Right ventricle myocardium superior (tissue), 1 donor: Measurements from ENCODE around the gene ZNF391. TPM values are rescaled to one million over a fixed set of nuclear protein-coding genes. Genes with fewer than 3 reads are reported as not detected.
"Not testable (repeated sequence)": the region's sequence is repeated elsewhere in the genome, so short reads cannot be mapped to it uniquely, and the experiment has no call there.

Source experiments
- ATAC-seq: fragments of 200-7000 bp; cut with Tn5 transposase; one replicate; pipeline ENCODE4 v1.9.1; 2020; ENCODE audit warnings: mild to moderate bottlenecking; ENCODE audit not compliant: poor library complexity
- DNase-seq: peaks from one replicate; pipeline ENCODE4 v3.0.0-alpha.2; 2020
- intact Hi-C: fragments of 100-400 bp; cut with DNase I; formaldehyde crosslinking; loops from one replicate; pipeline ENCODE4 v1.11.2; 2022
- total RNA-seq: library from RNA; stranded (reverse); fragmentation: NEBNext Ultra II Directional; extraction: Animal tissue kit (Norgen Biotek cat#: 25700); gene quantifications from one replicate; pipeline ENCODE4 v1.2.1, GENCODE V29; 2021
- donor health status: DM: no; HTN: yes; CAD: no; lungs with severe emphysema.

The ZNF391 gene
- total RNA-seq, 1 donor from 2014 or later: 0.51 TPM

- intact Hi-C loops: no loop called here
- DNase-seq (no peak), ATAC-seq (no peak)
Observed at GRCh38 chr6:27414996-27415395, 26.4 kb downstream of the ZNF391 start.

DNA sequence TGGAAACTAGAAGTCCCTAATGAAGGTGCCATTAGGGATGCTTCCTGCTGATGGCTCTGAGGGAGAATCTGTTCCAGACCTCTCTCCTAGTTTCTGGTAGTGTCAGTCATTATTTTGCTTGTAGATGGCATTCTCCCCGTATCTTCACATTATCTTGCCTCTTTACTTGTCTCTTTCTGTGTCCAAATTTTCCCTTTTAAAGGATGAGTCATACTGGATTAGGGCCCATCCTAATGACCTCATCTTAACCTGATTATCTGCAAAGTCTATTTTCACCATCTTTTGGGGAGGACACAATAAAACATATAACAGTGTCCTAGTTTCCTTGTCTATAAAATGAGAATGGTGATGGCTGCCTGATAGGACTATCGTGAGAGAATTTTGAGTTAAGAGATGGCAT is 27.3 kb downstream of the ZNF391 start:
- DNase-seq (no peak), ATAC-seq (no peak)
- intact Hi-C loops: no loop called here

DNA sequence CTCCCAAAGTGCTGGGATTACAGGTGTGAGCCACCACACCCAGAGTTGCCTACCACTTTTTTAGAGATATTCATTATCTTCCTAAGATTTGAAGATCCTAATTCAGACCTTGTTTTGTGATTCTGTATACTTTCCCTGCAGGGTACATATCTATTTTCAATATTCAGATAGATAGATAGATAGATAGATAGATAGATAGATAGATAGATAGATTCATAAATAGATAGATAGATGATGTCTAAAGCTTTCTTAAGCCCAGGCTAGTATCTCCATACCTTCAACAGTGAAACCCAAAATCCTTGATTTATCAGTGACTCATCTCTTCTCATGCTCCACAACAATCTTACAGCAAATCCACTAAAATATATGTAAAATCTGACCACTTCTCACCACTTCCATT is 30.8 kb downstream of the ZNF391 start:
- DNase-seq (no peak), ATAC-seq (no peak)
- intact Hi-C loops: no loop called here

DNA sequence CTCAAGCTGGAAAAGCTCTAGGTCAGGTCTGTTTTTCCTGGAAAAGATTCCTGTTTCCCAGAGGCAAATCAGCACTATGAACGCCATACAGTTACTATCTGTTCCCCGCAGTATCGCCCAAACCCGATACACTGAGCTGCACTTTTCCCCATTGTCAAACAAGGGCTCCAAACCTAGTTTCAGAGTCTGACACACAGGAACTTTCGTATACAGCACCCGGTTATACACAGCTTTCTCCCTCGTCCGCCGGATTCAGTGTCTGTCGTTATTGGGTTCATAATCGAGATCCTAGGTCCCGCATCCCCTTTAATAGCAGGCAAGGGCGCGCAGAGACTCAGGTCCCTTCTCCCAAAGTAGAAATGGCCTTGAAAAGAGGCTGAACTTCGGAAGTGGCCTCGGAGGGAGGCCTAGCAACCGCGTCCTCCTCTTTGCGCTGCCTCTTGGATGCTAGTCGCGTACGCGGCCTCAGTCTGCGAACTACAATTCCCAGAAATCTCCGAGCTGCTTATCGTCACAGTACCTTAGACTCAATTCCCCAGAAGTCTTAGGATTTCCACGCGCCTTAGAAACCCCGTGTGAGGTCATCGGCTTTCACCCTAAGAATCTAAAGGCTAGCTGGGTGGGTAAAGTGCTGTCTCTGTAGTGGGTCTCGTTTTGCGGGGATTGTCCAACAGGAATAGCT is 34.2 kb downstream of the ZNF391 start:
- no peak for ATAC-seq
- intact Hi-C loops: no loop called here
- DNase-seq: no peak

DNA sequence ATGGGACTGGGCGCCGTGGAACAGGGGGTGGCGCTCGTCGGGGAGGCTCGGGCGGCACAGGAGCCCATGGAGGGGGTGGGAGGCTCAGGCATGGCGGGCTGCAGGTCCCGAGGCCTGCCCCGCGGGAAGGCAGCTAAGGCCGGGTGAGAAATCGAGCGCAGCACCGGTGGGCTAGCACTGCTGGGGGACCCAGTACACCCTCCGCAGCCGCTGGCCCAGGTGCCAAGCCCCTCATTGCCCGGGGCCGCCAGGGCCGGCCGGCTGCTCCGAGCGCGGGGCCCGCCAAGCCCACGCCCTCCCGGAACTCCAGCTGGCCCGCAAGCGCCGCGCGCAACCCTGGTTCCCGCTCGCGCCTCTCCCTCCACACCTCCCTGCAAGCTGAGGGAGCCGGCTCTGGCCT is 36.3 kb downstream of the ZNF391 start:
- intact Hi-C loops, DNase-seq, ATAC-seq: not testable (repeated sequence)

- intact Hi-C loops: no loop called here
- no peak for DNase-seq
- ATAC-seq: no peak
Observed at GRCh38 chr6:27426045-27426620, 37.6 kb downstream of the ZNF391 start.

DNA sequence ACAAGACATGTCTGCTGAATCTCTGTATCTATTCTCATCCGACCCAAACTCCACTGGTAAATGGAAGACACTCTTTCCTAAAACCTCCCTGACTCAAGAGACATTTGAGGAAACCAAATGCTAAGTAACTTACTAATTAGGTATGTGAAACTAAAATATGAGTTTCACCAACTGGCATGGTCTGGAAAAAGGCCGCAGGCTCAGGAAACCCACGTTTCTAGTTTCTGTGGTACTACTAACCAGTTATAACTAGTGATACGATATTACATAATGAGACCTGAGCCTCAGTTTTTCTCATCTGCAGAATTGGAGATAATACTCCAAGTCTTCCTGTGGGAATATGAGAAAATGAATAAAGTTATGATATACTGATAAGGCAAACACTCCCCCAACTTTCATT is 39.9 kb downstream of the ZNF391 start:
- no peak for DNase-seq
- intact Hi-C loops: no loop called here

DNA sequence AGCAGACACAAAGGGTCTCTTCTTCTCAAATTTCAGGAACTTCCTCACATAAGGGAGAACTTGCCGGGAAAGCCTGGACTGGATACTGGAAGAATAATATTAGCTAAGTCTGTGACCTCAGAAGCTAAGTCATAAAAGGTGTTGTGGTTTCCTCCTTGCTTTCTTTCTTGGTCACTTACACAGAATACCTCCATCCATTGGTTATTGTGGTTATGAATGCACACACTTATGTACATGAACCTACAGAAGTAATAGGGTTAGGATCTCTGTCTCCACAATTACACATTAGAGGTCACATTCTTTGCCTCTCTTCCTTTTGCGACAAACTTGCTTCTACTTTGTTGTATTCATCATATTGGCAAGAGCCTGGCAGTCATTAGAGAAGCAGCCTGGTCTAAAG is 40.4 kb downstream of the ZNF391 start:
- DNase-seq (no peak), ATAC-seq (no peak)
- intact Hi-C loops: no loop called here

More for the DNA sequence above, 39.9 kb downstream of the ZNF391 start:
- ATAC-seq: no peak

DNA sequence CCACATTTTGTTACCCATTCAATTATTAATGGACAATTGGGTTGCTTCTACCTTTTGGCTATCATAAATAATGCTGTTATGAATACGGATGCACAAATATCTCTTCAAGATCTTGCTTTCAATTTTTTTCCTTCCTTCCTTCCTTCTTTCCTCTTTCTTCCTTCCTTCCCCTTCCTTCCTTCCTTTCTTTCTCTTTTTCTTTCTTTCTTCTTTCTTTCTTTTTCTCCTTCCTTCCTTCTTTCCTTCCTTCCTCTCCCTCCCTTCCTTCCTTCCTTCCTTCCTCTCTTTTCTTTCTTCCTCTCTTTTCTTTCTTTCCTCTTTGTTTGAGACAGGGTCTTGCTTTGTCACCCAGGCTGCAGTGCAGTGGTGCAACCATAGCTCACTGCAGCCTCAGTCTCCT is 45.2 kb downstream of the ZNF391 start:
- no peak for ATAC-seq
- intact Hi-C loops: no loop called here
- DNase-seq: no peak

DNA sequence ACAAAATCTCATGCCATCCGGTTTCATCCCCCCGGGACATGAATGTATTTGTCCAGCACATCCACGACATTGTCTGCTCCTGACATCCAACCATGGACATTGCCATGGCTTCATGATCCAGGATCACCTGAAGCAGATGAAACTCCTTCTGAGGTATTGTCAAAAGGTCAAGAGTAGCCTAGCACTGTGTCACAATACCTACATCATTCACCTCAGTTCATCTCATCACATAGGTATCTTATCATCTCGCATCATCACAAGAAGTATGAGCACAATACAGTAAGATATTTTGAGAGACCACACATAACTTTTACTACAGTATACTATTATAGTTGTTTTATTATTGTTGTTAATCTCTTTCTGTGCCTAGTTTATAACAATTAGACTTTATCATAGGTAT is 50.8 kb downstream of the ZNF391 start:
- ATAC-seq (no peak), DNase-seq (no peak)
- intact Hi-C loops: no loop called here

GRCh38 chr6:27441001-27441400 is 52.4 kb downstream of the ZNF391 start:
- ATAC-seq: no peak
- intact Hi-C loops: no loop called here
- DNase-seq: no peak

GRCh38 chr6:27442932-27443331 is 54.4 kb downstream of the ZNF391 start:
- no peak for ATAC-seq
- intact Hi-C loops: no loop called here

GRCh38 chr6:27448456-27448855 is 59.9 kb downstream of the ZNF391 start:
- ATAC-seq (no peak), DNase-seq (no peak)
- intact Hi-C loops: no loop called here

More at GRCh38 chr6:27442932-27443331, 54.4 kb downstream of the ZNF391 start:
- no peak for DNase-seq

- intact Hi-C loops: no loop called here
- DNase-seq (no peak), ATAC-seq (no peak)
Observed at GRCh38 chr6:27451660-27452390, 63.3 kb downstream of the ZNF391 start.

- DNase-seq (no peak), ATAC-seq (no peak)
- intact Hi-C loops: no loop called here
Observed at GRCh38 chr6:27452496-27452897, 63.9 kb downstream of the ZNF391 start.

Other genes starting within 250 kb of the ZNF391 start
- gene PRSS16, start 141.1 kb upstream of the ZNF391 start, total RNA-seq: not detected
- gene POM121L2, start 76.5 kb upstream of the ZNF391 start, total RNA-seq: not detected
- gene ZNF184, start 84.3 kb downstream of the ZNF391 start, total RNA-seq: 3.7 TPM